H9 (cell line): ENCODE measurements around the gene AHDC1. TPM values are rescaled to one million over a fixed set of nuclear protein-coding genes. Genes with fewer than 3 reads are reported as not detected.

Experiments used
- DNase-seq: peaks from one replicate; pipeline ENCODE4 v3.0.0-alpha.2; 2017
- H2AFZ ChIP-seq: one replicate; pipeline ENCODE4 v1.6.1; 2013; ENCODE audit warnings: mild to moderate bottlenecking, low read length, control low read depth, moderate library complexity
- H2AK5ac ChIP-seq: 2 replicates; pipeline ENCODE4 v1.6.1; 2013; ENCODE audit warnings: low read length, control low read depth, mixed read lengths; ENCODE audit not compliant: insufficient read length
- H2BK120ac ChIP-seq: one replicate; pipeline ENCODE4 v1.6.1; 2013; ENCODE audit warnings: low read depth, mild to moderate bottlenecking, low read length, control low read depth, inconsistent platforms; ENCODE audit not compliant: poor library complexity, severe bottlenecking
- H2BK12ac ChIP-seq: 2 replicates; pipeline ENCODE4 v1.6.1; 2013; ENCODE audit warnings: low read length, control low read depth, mixed read lengths, low read depth; ENCODE audit not compliant: insufficient read length
- H2BK15ac ChIP-seq: 2 replicates; pipeline ENCODE4 v1.6.1; 2013; ENCODE audit warnings: low read depth, low read length, control low read depth
- H2BK20ac ChIP-seq: one replicate; pipeline ENCODE4 v1.6.1; 2013; ENCODE audit warnings: low read depth, mild to moderate bottlenecking, low read length, control low read depth, inconsistent platforms; ENCODE audit not compliant: poor library complexity, severe bottlenecking
- H2BK5ac ChIP-seq: 2 replicates; pipeline ENCODE4 v1.6.1; 2013; ENCODE audit warnings: low read length, control low read depth, mixed read lengths; ENCODE audit not compliant: insufficient read length
- H3K14ac ChIP-seq: 2 replicates; pipeline ENCODE4 v1.6.1; 2013; ENCODE audit warnings: low read length, control low read depth; ENCODE audit not compliant: insufficient read depth
- H3K18ac ChIP-seq: 2 replicates; pipeline ENCODE4 v1.6.1; 2013; ENCODE audit warnings: low read depth, mild to moderate bottlenecking, mixed read lengths, low read length, control low read depth; ENCODE audit not compliant: insufficient read length
- H3K23ac ChIP-seq: 2 replicates; pipeline ENCODE4 v1.6.1; 2013; ENCODE audit warnings: low read length, control low read depth, mixed read lengths, low read depth; ENCODE audit not compliant: insufficient read length
- H3K23me2 ChIP-seq: 2 replicates; pipeline ENCODE4 v1.6.1; 2013; ENCODE audit warnings: low read depth, mild to moderate bottlenecking, mixed read lengths, low read length, control low read depth; ENCODE audit not compliant: insufficient read length, poor library complexity, severe bottlenecking
- H3K27ac ChIP-seq: 2 replicates; pipeline ENCODE4 v1.5.1; 2013; ENCODE audit warnings: low read length, control low read depth, mixed read lengths, low read depth; ENCODE audit not compliant: insufficient read length
- H3K27me3 ChIP-seq: 2 replicates; pipeline ENCODE4 v1.6.1; 2013; ENCODE audit warnings: low read length, control low read depth, inconsistent platforms; ENCODE audit not compliant: insufficient read depth
- H3K4ac ChIP-seq: 2 replicates; pipeline ENCODE4 v1.6.1; 2013; ENCODE audit warnings: low read depth, mild to moderate bottlenecking, control low read depth, inconsistent platforms, low read length, moderate library complexity
- H3K4me1 ChIP-seq: 2 replicates; pipeline ENCODE4 v1.6.1; 2013; ENCODE audit warnings: low read length, control low read depth, inconsistent platforms; ENCODE audit not compliant: insufficient read depth
- H3K4me2 ChIP-seq: 2 replicates; pipeline ENCODE4 v1.6.1; 2013; ENCODE audit warnings: low read length, control low read depth, mixed read lengths; ENCODE audit not compliant: insufficient read length, insufficient read depth
- H3K56ac ChIP-seq: 2 replicates; pipeline ENCODE4 v1.6.1; 2013; ENCODE audit warnings: low read depth, mild to moderate bottlenecking, mixed read lengths, low read length, control low read depth; ENCODE audit not compliant: insufficient read length
- H3K79me1 ChIP-seq: 2 replicates; pipeline ENCODE4 v1.6.1; 2013; ENCODE audit warnings: low read depth, mild to moderate bottlenecking, moderate library complexity, low read length, control low read depth, inconsistent platforms; ENCODE audit not compliant: insufficient read depth, poor library complexity, severe bottlenecking
- H3K79me2 ChIP-seq: 2 replicates; pipeline ENCODE4 v1.6.1; 2013; ENCODE audit warnings: low read length, control low read depth, inconsistent platforms; ENCODE audit not compliant: insufficient read depth
- H3K9ac ChIP-seq: 2 replicates; pipeline ENCODE4 v1.6.1; 2013; ENCODE audit warnings: low read length, control low read depth, mixed read lengths; ENCODE audit not compliant: insufficient read length; ENCODE audit errors: extremely low read depth
- H3K9me3 ChIP-seq: one replicate; pipeline ENCODE4 v1.6.1; 2013; ENCODE audit warnings: low read depth, low read length, inconsistent platforms; ENCODE audit not compliant: control insufficient read depth
- H3T11ph ChIP-seq: one replicate; pipeline ENCODE4 v1.6.1; 2013; ENCODE audit warnings: mild to moderate bottlenecking, low read length, control low read depth, inconsistent platforms
- H4K20me1 ChIP-seq: one replicate; pipeline ENCODE4 v1.6.1; 2013; ENCODE audit not compliant: control insufficient read depth, insufficient read length, insufficient read depth
- H4K5ac ChIP-seq: 2 replicates; pipeline ENCODE4 v1.6.1; 2013; ENCODE audit warnings: low read depth, mild to moderate bottlenecking, mixed read lengths, low read length, control low read depth; ENCODE audit not compliant: insufficient read length
- H4K8ac ChIP-seq: replicated peaks from 2 replicates; pipeline ENCODE4 v1.6.1; 2013; ENCODE audit warnings: low read length, control low read depth, mixed read lengths, low read depth; ENCODE audit not compliant: insufficient read length
- H4K91ac ChIP-seq: 2 replicates; pipeline ENCODE4 v1.6.1; 2013; ENCODE audit warnings: low read depth, mild to moderate bottlenecking, moderate library complexity, mixed read lengths, low read length, control low read depth; ENCODE audit not compliant: insufficient read length
- H3K27ac Mint-ChIP-seq, 3 experiments: 2 replicates in 2 of 3; 3 replicates in 1 of 3; pipeline ENCODE4 v1.8.0; 2020 to 2021; ENCODE audit warnings: mixed read lengths in 3 of 3, mild to moderate bottlenecking in 1 of 3, moderate library complexity in 1 of 3
- H3K27me3 Mint-ChIP-seq: 2 replicates; pipeline ENCODE4 v1.8.0; 2021; ENCODE audit warnings: low read depth, mild to moderate bottlenecking, moderate library complexity, mixed read lengths
- H3K36me3 Mint-ChIP-seq, 3 experiments: 2 replicates in 2 of 3; 3 replicates in 1 of 3; pipeline ENCODE4 v1.8.0; 2020 to 2021; ENCODE audit warnings: low read depth in 3 of 3, mixed read lengths in 3 of 3; ENCODE audit not compliant: insufficient read depth in 1 of 3
- H3K4me1 Mint-ChIP-seq, 2 experiments: 2 replicates each; pipeline ENCODE4 v1.8.0; 2020; ENCODE audit warnings: mixed read lengths in 2 of 2
- H3K4me3 Mint-ChIP-seq, 2 experiments: 2 replicates in 1 of 2; 3 replicates in 1 of 2; pipeline ENCODE4 v1.8.0; 2020 to 2021; ENCODE audit warnings: mild to moderate bottlenecking in 2 of 2, mixed read lengths in 2 of 2, moderate library complexity in 1 of 2
- H3K9me3 Mint-ChIP-seq, 2 experiments: 2 replicates in 1 of 2; 3 replicates in 1 of 2; pipeline ENCODE4 v1.8.0; 2020; ENCODE audit warnings: mild to moderate bottlenecking in 2 of 2, mixed read lengths in 2 of 2, moderate library complexity in 1 of 2
- CTCF ChIP-seq: fragments of 200-600 bp; sonication (generic); conservative IDR thresholded peaks from 3 replicates; pipeline ENCODE4 v1.8.0; 2021; ENCODE audit warnings: antibody characterized with exemption, mild to moderate bottlenecking
- WGBS: extraction: QIAGEN DNeasy Blood & Tissue Kit; methylation state at CpG from one replicate; pipeline ENCODE4 v1.1.7; 2013; ENCODE audit warnings: missing lambda C conversion rate, low lambda C conversion rate, mixed read lengths; ENCODE audit not compliant: insufficient read length; ENCODE audit errors: extremely low coverage; 5-methylcytosine and 5-hydroxymethylcytosine counted together
- total RNA-seq: library from RNA; stranded (reverse); gene quantifications from 2 replicates; pipeline ENCODE4 v1.2.1, GENCODE V29; 2021

AHDC1 gene
- total RNA-seq, 1 experiment from 2014 or later: 29.4 TPM

GRCh38 chr1:27649306-27649635 is 45.3 kb upstream of the AHDC1 start:
- no peak overlapping the region for H3K56ac ChIP-seq
- H3K36me3 Mint-ChIP-seq: no peaks in the 10 kb centered on the region
- H2BK12ac ChIP-seq: no peak overlapping the region
- no peak for DNase-seq
- H3T11ph ChIP-seq: no peak overlapping the region
- no peak overlapping the region for H2AFZ ChIP-seq
- H2AK5ac ChIP-seq: no peak overlapping the region
- H4K91ac ChIP-seq: no peak overlapping the region
- peaks cover 15 to 19% of the 10 kb centered on the region in 2 experiments for H3K4me1 Mint-ChIP-seq
- H2BK15ac ChIP-seq: no peak overlapping the region
- H3K27ac Mint-ChIP-seq: peak overlapping the region in 2 of 3 experiments; percentile 41 to 65; a peak in 2 of 7 replicates
- no peak overlapping the region for H3K4me2 ChIP-seq
- no peak overlapping the region for H3K4ac ChIP-seq
- H4K20me1 ChIP-seq: no peaks in the 10 kb centered on the region
- no peak overlapping the region for H2BK20ac ChIP-seq
- H4K8ac ChIP-seq: no peak overlapping the region
- H2BK120ac ChIP-seq: no peak overlapping the region
- H3K23me2 ChIP-seq: no peaks in the 10 kb centered on the region
- H3K9me3 Mint-ChIP-seq: no peaks in the 10 kb centered on the region; a peak in 1 of 5 replicates
- H3K4me1 ChIP-seq: peaks cover 7% of the 10 kb centered on the region; the same call in 1 of the 2 replicates
- no peaks in the 10 kb centered on the region for H3K79me1 ChIP-seq
- no peak overlapping the region for H4K5ac ChIP-seq
- no peak overlapping the region for H3K14ac ChIP-seq
- H3K23ac ChIP-seq: no peak overlapping the region
- no peaks in the 10 kb centered on the region for H3K79me2 ChIP-seq
- H3K27me3 ChIP-seq: no peaks in the 10 kb centered on the region
- peaks cover 2% of the 10 kb centered on the region for H3K27me3 Mint-ChIP-seq
- no peak overlapping the region for H3K9ac ChIP-seq
- H2BK5ac ChIP-seq: no peak overlapping the region
- no peaks in the 10 kb centered on the region for H3K9me3 ChIP-seq
- no peak overlapping the region for H3K27ac ChIP-seq
- no peak for TF ChIP-seq CTCF
- no peak overlapping the region for H3K18ac ChIP-seq
- no CpG with 5 or more reads among the region's 11 CpGs for WGBS
- H3K4me3 Mint-ChIP-seq: no peak overlapping the region
